ENCODE measurements around the gene WDR54.

DNA sequence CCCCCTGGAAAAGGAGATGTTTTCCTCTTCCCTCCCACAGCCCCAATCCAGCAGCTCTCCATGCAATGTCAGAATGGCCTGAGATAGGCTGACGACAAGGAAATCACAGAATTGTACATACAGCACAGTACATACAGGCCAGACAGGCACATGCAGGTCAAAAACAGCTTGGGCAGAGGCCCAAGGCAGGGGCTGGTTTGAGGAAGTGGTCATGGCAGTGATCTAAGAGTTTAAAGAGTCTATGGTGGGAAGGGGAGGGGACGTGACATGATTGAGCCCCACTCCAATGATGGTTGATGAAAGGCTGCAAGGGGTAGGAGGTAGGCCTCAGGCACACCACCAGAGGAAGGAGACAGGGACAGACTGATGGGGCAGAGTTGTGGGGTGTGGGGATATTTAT, 45.7 kb upstream of the WDR54 start:
- TF ChIP-seq, protein P1, sequence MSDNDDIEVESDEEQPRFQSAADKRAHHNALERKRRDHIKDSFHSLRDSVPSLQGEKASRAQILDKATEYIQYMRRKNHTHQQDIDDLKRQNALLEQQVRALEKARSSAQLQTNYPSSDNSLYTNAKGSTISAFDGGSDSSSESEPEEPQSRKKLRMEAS (IDR thresholded peaks at IDR 0.05; ENCODE audit: low read depth, low read length): no peak
- no peak for TF ChIP-seq POLR2A (IDR thresholded peaks at IDR 0.05; ENCODE audit: extremely low read depth, insufficient read length)
- TF ChIP-seq, protein P2, sequence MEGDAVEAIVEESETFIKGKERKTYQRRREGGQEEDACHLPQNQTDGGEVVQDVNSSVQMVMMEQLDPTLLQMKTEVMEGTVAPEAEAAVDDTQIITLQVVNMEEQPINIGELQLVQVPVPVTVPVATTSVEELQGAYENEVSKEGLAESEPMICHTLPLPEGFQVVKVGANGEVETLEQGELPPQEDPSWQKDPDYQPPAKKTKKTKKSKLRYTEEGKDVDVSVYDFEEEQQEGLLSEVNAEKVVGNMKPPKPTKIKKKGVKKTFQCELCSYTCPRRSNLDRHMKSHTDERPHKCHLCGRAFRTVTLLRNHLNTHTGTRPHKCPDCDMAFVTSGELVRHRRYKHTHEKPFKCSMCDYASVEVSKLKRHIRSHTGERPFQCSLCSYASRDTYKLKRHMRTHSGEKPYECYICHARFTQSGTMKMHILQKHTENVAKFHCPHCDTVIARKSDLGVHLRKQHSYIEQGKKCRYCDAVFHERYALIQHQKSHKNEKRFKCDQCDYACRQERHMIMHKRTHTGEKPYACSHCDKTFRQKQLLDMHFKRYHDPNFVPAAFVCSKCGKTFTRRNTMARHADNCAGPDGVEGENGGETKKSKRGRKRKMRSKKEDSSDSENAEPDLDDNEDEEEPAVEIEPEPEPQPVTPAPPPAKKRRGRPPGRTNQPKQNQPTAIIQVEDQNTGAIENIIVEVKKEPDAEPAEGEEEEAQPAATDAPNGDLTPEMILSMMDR (IDR thresholded peaks at IDR 0.05; ENCODE audit: low read depth, low read length): no peak
- TF ChIP-seq MYC (IDR thresholded peaks at IDR 0.05; ENCODE audit: low read depth, low read length): no peak

Measured in NB4 (cell line).